NCI-H2196 treated with DMSO at 0.1 percent for 48 hours (cell line): Measurements from ENCODE around the gene DLL1.
A peak's percentile ranks its signal among the peaks of the same experiment; 100 is the strongest.

Source experiments
- DNase-seq: peaks from one replicate; lab custom pipeline; 2025; ENCODE audit not compliant: unreplicated experiment; lab: John Stamatoyannopoulos, UW

Gene DLL1

DNA sequence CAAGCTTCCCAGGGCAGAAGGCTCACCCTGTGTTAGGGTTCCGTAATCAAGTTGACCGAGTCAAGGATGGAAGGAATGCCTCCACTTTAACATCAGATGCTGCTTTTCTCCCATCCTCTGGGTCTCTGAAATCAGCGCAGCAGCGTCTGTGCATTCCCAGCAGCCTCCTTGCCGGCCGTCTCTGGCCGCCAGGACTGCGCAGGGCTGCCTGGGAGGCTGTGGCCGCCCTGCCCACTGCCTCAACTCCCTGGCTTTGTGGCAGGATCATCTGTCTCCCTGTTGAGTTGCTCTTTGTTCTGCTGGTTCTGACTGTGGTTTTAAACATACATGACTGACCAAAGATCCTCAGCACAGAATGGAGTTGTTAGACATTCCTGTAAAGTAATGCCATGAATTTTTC lies 56.5 kb downstream of the DLL1 start:
- DNase-seq = no peak

DNA sequence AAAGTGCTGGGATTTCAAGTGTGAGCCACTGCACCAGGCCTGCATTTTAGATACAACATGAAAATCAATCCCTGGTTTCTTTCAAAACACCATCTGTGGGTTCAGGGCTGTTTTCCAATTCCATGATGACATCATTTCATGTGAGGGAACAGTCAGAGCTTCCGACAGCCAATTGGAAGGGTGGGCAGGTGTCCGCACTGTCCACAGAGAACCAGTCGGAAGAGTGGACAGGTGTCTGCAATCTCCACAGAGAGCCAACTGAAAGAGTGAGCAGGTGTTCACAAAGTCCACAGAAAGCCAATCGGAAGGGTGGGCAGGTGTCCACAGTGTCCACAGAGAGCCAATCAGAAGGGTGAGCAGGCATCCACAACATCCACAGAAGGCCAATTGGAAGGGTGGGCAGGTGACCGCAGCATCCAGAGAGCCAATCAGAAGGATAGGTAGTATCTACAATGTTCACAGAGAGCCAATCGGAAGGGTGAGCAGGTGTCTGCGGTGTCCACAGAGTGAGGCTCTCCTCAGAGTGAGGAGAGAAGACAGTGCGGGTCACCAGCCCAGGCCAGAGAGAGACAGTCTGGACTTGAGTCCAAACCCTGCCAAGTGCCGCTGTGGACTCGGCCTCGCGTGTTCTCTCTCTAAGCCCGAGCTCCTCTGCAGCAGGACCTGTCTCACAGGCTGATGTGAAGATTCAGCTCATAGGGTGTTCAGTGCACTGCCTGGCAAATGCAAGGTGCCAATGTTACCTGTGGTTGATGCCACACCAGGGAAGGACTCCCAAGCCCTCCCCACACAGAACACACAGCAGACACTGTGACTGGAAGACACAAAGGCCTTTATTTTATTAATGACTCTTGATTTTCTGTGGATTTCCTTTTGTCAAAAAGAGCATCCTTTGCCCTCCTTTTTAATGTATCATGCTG lies 57.3 kb downstream of the DLL1 start:
- peak; percentile 70 for DNase-seq
